Activated CD4-positive, alpha-beta T cell treated with anti-CD3 and anti-CD28 coated beads, Interleukin-2, amount 50 U/mL, for 48 hours (primary cell): ENCODE results near the gene DBT.
"Not testable (repeated sequence)": the region's sequence is repeated elsewhere in the genome, so short reads cannot be mapped to it uniquely, and the experiment has no call there.

Source experiments
- DNase-seq, 2 experiments: peaks; one replicate each; pipeline ENCODE4 v3.0.0-alpha.2; 2020

The DBT gene

GRCh38 chr1:100250264-100250663, 630 bp upstream of the DBT start:
- DNase-seq: no peak

- no peak for DNase-seq
Observed at GRCh38 chr1:100249155-100249536, 488 bp downstream of the DBT start.

GRCh38 chr1:100246738-100247137, 2.9 kb downstream of the DBT start:
- DNase-seq: no peak

- DNase-seq: no peak
Observed at GRCh38 chr1:100240631-100241030, 9.0 kb downstream of the DBT start.

GRCh38 chr1:100239961-100240360, 9.7 kb downstream of the DBT start:
- DNase-seq: no peak

- DNase-seq: no peak
Observed at GRCh38 chr1:100237091-100237490, 12.5 kb downstream of the DBT start.

- DNase-seq: no peak
Observed at GRCh38 chr1:100234432-100234831, 15.2 kb downstream of the DBT start.

- DNase-seq: not testable (repeated sequence)
Observed at GRCh38 chr1:100233566-100233965, 16.1 kb downstream of the DBT start.

GRCh38 chr1:100232156-100232555, 17.5 kb downstream of the DBT start:
- DNase-seq: no peak

GRCh38 chr1:100231721-100232120, 17.9 kb downstream of the DBT start:
- no peak for DNase-seq

GRCh38 chr1:100230765-100231164, 18.9 kb downstream of the DBT start:
- no peak for DNase-seq

GRCh38 chr1:100229681-100230443, 19.8 kb downstream of the DBT start:
- DNase-seq: no peak

- no peak for DNase-seq
Observed at GRCh38 chr1:100222428-100222827, 27.2 kb downstream of the DBT start.

GRCh38 chr1:100219883-100220282, 29.8 kb downstream of the DBT start:
- no peak for DNase-seq

- no peak for DNase-seq
Observed at GRCh38 chr1:100219457-100219856, 30.2 kb downstream of the DBT start.

GRCh38 chr1:100217834-100218233, 31.8 kb downstream of the DBT start:
- no peak for DNase-seq

- no peak for DNase-seq
Observed at GRCh38 chr1:100215101-100215500, 34.5 kb downstream of the DBT start.

GRCh38 chr1:100213141-100213540, 36.5 kb downstream of the DBT start:
- DNase-seq: no peak

- no peak for DNase-seq
Observed at GRCh38 chr1:100206301-100206700, 43.3 kb downstream of the DBT start.

GRCh38 chr1:100205593-100205992, 44.0 kb downstream of the DBT start:
- DNase-seq: not testable (repeated sequence)

- not testable (repeated sequence) for DNase-seq
Observed at GRCh38 chr1:100205103-100205502, 44.5 kb downstream of the DBT start.

- DNase-seq: not testable (repeated sequence)
Observed at GRCh38 chr1:100202703-100203102, 46.9 kb downstream of the DBT start.

- not testable (repeated sequence) for DNase-seq
Observed at GRCh38 chr1:100200060-100200459, 49.6 kb downstream of the DBT start.

- DNase-seq: no peak
Observed at GRCh38 chr1:100198596-100198995, 51.0 kb downstream of the DBT start.

- no peak for DNase-seq
Observed at GRCh38 chr1:100188617-100189016, 61.0 kb downstream of the DBT start.
